GM10266 (cell line): ENCODE results near the gene HMGCS1.
"Not testable (repeated sequence)": the region's sequence is repeated elsewhere in the genome, so short reads cannot be mapped to it uniquely, and the experiment has no call there.

ENCODE experiments used
- DNase-seq: peaks from one replicate; pipeline ENCODE4 v3.0.0; 2012; ENCODE audit errors: extremely low spot score
- TF ChIP-seq, protein P1 (sequence below): IDR thresholded peaks from 2 replicates; pipeline ENCODE4 v1.5.1; 2012; ENCODE audit warnings: mild to moderate bottlenecking, low read depth; ENCODE audit not compliant: control insufficient read depth, insufficient read depth; ENCODE audit errors: missing control alignments

HMGCS1 gene

DNA sequence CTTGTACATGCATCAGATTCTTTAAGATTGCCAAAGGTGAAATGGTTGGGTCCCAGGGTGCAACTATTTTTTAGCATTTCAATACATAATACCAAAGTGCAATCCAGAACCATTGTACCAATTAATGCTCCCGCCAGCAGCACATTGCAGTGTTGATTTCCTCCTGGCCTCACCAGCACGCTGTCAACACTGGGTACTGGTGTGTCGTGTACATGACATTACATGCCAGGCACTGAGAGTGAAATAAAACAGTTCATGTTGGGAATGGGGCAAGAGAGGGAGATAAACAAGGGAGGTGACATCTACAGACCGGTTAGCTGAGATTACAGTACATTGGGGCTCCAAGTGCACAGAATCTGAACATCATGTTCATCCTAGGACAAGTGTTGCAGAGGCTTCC, 37.8 kb downstream of the HMGCS1 start:
- TF ChIP-seq, protein P1, sequence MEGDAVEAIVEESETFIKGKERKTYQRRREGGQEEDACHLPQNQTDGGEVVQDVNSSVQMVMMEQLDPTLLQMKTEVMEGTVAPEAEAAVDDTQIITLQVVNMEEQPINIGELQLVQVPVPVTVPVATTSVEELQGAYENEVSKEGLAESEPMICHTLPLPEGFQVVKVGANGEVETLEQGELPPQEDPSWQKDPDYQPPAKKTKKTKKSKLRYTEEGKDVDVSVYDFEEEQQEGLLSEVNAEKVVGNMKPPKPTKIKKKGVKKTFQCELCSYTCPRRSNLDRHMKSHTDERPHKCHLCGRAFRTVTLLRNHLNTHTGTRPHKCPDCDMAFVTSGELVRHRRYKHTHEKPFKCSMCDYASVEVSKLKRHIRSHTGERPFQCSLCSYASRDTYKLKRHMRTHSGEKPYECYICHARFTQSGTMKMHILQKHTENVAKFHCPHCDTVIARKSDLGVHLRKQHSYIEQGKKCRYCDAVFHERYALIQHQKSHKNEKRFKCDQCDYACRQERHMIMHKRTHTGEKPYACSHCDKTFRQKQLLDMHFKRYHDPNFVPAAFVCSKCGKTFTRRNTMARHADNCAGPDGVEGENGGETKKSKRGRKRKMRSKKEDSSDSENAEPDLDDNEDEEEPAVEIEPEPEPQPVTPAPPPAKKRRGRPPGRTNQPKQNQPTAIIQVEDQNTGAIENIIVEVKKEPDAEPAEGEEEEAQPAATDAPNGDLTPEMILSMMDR, result no peak

GRCh38 chr5:43274435-43275114, 38.6 kb downstream of the HMGCS1 start:
- TF ChIP-seq, protein P1, result no peak
- DNase-seq, result no peak

More for the DNA sequence above, 37.8 kb downstream of the HMGCS1 start:
- no peak for DNase-seq

DNA sequence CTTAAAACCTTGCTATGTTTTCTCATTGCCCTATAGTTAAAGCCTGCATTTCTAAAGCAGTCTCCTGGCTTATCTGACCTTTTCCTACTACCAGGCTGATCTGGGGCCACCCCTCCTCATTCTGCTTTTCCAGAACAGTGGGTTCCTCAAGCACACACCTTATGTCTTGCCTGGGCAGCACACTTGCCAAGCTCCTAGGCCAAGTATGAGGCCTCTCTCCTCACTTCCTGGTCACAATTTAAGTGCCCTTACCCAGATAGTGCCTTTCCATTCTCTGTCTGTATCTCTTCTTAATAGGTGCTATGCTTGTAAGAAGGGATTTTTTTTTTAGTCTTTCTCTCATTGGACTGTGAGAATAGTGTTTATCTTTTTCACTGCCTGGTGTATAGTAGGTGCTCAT, 39.7 kb downstream of the HMGCS1 start:
- DNase-seq, result no peak
- TF ChIP-seq, protein P1, result no peak

GRCh38 chr5:43270645-43271044, 42.6 kb downstream of the HMGCS1 start:
- TF ChIP-seq, protein P1, result no peak
- DNase-seq, result no peak

DNA sequence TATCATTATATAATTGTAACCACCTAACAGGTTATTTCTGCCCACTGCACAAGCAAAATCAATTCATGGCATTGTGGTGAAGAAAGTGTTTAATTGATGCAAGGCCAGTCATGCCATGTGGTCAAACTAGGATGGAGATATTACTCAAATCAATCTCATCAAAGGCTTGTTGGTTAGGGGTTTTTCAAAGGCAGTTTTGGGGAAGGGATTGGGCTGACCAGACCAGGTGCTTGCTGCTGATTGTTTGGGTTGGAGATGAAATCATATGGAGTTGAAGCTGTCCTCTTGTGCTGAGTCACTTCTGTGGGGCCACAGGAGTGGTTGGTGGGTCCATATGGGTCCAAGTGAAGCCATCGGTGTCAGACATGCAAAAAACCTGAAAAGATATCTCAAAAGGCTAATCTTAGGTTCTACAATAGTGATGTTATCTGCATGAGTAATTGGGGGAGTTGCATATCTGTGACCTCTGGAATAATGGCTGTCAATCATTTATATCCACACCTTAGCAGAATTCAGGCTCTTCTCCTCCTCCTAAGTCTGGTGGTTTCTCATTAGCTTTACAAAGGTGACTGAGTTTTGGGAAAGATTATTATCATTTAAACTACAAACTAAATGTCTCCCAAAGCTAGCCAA, 44.9 kb downstream of the HMGCS1 start:
- TF ChIP-seq, protein P1, result no peak
- DNase-seq, result no peak

DNA sequence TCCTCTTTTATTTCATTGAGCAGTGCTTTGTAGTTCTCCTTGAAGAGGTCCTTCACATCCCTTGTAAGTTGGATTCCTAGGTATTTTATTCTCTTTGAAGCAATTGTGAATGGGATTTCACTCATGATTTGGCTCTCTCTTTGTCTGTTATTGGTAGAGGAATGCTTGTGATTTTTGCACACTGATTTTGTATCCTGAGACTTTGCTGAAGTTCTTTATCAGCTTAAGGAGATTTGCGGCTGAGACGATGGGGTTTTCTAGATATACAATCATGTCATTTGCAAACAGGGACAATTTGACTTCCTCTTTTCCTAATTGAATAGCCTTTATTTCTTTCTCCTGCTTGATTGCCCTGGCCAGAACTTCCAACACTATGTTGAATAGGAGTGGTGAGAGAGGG, 50.9 kb downstream of the HMGCS1 start:
- not testable (repeated sequence) for DNase-seq

DNA sequence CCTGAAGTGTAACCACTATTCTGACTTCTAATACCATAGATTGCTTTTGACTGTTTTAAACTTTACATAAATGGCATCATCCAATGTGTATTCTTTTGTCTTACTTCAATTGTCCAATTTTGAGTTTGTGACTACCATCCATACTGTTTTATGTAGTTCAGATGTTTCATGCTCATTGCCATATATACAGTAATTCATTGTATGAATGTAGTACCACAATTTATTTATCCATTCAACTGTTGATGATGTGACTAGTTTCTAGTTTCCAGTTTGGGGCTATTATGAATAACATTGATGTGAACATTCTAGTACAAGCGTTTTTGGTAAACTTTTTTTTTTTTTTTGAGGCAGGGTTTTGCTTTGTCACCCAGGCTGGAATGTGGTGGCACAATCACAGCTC, 55.1 kb downstream of the HMGCS1 start:
- no peak for DNase-seq
- TF ChIP-seq, protein P1, result no peak
